HCEC 1CT (cell line): ENCODE results near the gene NKTR.

Experiments
- DNase-seq: peaks from one replicate; pipeline ENCODE4 v3.0.0-alpha.2; 2017

NKTR gene

GRCh38 chr3:42651248-42652091, 51.0 kb downstream of the NKTR start:
- peak; percentile 82 for DNase-seq

GRCh38 chr3:42652251-42652610, 51.7 kb downstream of the NKTR start:
- peak; percentile 17 for DNase-seq

- peak; percentile 87 for DNase-seq
Measured at GRCh38 chr3:42652611-42653302, 52.3 kb downstream of the NKTR start.

GRCh38 chr3:42653303-42653559, 52.7 kb downstream of the NKTR start:
- no peak for DNase-seq

- DNase-seq: peak; percentile 48
Measured at GRCh38 chr3:42653560-42654330, 53.3 kb downstream of the NKTR start, which contains the start of gene ZBTB47. TSS of gene ZBTB47 (plus strand) at chr3:42653697. CDS start at chr3:42658356, 4,659 bp downstream.

GRCh38 chr3:42654331-42655201, 54.1 kb downstream of the NKTR start:
- DNase-seq: peak; percentile 54

GRCh38 chr3:42655331-42655888, 54.9 kb downstream of the NKTR start:
- DNase-seq: no peak

- DNase-seq: peak; percentile 48
Measured at GRCh38 chr3:42655980-42656679, 55.6 kb downstream of the NKTR start.

- no peak for DNase-seq
Measured at GRCh38 chr3:42656680-42657610, 56.5 kb downstream of the NKTR start.

- DNase-seq: no peak
Measured at GRCh38 chr3:42657675-42658074, 57.2 kb downstream of the NKTR start.

- DNase-seq: no peak
Measured at GRCh38 chr3:42658091-42658770, 57.7 kb downstream of the NKTR start.

GRCh38 chr3:42658771-42659390, 58.4 kb downstream of the NKTR start:
- DNase-seq: no peak

GRCh38 chr3:42659451-42660130, 59.1 kb downstream of the NKTR start:
- DNase-seq: no peak

GRCh38 chr3:42660131-42660715, 59.7 kb downstream of the NKTR start:
- no peak for DNase-seq

GRCh38 chr3:42660898-42661297, 60.4 kb downstream of the NKTR start:
- no peak for DNase-seq

- DNase-seq: no peak
Measured at GRCh38 chr3:42661593-42662022, 61.1 kb downstream of the NKTR start.

GRCh38 chr3:42662037-42662812, 61.7 kb downstream of the NKTR start:
- no peak for DNase-seq
